GM18502 (cell line): ENCODE data around the gene CTSH.

Experiments used
- ATAC-seq: cut with Tn5 transposase; IDR thresholded peaks from one replicate; pipeline ENCODE4 v1.9.1; 2021; ENCODE audit warnings: mild to moderate bottlenecking; ENCODE audit not compliant: unreplicated experiment, poor library complexity

CTSH gene

DNA sequence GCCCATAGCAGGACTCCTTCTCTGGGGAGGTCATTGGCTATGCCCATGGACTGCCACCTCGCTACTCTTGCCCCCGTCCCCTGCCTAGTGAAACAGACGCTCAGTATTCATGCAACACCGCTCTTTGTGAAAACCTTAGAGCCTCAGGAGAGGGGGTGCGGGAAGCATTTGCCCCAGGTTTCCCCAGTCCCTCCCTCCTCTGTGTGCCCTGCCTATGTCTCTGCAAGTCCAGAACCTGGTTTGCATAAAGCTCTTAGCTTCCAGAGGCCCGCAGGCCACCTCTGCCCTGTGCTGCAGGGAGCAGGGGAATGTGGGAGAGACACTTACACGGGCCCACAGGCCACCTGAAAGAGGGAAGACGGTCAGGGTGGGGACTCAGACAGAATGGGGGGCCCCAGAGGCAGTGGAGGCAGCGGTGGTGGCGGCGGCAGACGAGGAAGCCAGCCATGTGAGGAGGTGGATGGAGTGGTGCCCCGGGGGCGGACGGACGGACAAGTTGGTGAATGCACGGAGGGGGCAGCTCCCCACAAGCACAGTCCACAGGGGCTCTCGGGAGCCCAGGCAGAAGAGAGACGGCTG lies 33.8 kb upstream of the CTSH start:
- no peak for ATAC-seq

DNA sequence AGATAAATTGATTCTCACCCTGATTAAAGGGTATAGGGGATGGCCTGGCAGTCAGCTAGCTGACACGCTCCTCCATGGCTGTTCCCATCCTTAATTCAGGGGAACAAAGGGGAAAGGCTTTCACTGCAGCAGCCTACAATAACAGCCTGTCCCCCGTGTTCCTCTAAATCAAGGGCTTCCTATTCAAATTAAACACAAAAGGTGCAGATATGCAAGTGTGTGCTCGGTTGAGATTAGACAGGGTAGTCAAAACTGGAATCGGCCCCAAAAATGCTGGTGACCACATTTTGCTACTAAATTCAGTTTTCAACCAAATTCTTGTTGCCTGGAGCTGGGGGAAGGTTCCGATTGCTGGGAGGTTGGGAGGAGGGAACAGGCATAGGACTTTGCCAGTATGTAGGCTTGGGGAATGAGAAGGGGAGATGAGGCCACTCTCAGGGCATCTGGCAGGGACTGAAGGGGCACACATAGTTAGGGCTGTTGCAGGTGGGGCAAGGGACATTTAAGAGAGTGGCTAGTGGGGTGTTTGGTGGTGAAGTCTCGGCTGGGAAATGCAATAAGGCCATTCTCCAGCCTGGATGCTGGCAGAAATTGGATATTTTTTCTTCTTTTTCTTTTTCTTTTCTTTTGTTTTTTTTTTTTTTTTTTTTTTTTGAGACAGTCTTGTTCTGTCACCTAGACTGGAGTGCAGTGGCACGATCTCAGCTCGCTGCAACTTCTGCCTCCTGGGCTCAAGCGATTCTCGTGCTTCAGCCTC lies 32.9 kb upstream of the CTSH start:
- ATAC-seq, result peak; percentile 31

DNA sequence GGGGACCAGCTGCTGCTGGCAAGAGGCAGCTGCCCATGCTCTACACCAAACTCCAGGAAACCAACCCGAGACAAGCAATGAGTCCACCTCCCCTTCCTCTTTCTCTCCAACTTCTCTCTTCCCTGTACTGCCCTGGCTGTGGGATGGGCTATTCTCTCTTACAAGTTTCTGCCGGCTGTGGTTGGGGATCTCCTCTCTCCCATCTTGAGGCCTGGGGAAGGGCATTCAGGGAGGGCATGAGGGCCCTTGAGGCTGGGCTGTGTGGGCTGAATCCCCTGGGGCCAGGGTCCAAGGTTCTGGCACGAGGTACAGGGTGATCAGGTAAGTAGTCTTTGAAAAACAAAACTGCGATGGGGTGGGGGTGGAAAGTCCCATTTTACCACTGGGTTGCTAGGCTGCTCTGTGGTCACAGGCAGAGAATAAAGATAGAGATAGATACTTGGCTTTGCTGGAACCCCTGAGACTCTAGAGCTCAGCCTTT lies 32.3 kb upstream of the CTSH start:
- ATAC-seq, result peak; percentile 71

DNA sequence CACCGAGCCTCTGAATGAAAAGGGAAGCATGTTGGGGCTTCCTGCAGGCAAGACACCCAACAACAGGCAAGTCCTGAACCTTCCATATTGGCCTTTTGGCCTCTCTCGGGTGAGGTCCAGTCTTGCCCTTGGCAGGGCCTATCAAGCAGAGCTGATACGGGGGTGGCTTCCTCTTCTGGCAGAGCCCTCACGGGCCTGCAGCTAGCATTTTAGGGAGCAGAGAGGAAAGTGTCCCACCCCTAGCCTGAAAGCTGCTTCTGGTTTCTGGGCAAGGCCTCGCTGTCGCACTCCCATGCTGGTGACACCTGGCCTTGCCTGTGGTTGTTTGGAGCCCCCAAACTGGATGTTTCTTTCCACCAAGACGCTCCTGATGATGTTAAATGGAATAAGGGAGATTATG lies 31.8 kb upstream of the CTSH start:
- ATAC-seq, result peak; percentile 31

DNA sequence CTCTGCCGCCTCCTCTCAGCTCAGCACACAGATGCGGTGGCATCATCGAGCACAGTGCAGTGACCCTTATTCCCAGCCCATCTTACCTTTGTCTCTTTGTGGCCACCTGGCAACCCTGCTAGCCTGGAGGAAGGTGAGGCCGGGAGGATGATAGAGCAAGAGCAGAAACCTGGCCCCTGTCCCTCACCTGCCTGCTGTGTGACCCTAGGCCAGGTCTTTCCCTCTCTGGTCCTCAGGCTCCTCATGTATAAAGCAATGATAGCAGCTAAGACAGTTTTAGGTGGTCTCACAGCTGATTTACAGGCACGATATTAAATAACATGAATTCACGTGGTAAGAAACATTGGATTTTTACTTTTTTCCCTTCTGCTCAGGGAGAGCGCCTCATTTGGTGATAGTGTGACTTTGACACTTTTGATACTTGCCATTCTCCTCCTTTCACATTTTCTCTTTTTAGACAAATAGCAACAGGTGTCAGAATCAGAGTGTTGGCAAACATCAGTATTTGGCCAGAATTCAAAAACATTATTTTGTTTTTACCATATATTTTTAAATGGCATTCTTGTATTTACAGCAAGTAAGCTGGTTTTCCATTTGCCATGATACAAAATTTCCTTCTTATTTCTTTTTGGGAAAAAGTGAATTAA lies 29.5 kb upstream of the CTSH start:
- no peak for ATAC-seq

DNA sequence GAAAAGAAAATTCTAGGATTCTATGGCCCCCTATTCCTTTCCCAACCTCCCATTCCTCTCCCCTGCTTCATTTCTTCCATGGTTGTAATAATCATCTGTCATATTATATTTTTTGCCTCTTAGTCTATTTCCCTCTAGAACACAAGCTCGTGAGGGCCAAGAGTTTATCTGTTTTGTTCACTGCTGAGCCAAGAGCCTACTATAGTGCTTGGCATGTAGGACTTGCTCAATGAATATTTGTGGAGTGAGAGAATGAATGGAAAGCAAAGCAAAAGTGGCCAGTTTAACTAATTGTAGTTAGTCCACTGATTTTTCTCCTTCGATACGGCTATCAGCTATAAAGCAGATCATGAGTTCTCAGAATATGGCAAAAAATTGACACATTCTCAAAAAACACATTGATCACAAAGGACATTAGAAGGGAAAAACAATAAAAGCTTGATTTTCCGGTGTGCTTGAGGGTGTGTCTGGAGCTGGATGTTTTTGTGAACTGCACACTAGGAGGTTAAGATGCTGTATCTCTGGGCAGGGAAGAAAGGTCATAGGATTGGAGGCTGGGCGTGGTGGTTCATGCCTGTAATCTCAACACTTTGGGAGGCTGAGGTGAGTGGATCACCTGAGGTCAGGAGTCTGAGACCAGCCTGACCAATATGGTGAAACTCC lies 25.0 kb upstream of the CTSH start:
- no peak for ATAC-seq

DNA sequence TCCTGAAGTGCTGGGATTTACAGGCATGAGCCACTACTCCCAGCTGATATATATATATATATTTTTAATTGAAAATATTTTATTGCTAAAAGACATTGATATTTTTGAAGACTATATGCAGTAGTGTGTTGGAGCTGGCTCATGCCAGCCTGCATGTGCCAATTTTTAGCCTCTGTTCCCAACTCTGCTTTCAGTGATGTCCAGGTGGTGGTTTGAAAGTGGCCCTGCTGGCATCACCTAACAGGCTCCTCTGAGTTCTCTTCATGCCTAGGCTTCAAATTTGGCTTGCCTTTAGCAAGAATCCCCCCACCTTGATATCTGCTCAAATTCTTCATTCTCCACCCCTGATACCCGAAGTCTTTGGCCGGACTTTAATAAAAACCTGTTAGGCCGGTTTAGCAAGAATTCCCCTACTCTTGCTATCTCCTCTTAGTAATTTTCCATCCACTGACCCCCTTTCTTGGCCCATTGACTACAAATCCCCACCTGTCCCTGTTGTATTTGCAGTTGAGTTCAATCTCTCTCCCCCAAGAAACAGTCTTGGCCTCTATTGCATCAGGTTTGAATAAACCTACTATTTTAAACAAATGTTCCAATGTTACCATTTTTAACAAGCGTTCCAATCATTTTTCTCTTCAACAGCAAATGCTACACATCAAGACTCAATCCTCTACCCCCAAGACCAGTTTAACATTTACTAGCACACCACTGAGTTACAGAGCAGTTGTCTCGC lies 23.9 kb upstream of the CTSH start:
- no peak for ATAC-seq

DNA sequence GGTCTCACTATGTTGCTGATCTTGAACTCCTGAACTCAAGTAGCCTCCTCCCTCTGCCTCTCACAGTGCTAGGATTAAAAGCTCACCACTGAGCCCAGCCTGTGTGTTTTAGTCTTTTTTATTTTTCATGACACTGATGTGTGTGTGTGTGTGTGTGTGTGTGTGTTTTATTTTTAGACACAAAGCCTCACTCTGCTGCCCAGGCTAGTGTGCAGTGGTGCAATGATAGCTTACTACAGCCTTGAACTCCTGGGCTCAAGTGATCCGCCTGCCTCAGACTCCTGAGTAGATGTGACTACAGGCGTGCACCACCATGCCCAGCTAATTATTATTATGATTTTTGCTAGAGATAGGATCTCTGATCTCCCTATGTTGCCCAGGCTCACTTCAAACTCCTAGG lies 23.3 kb upstream of the CTSH start:
- no peak for ATAC-seq

DNA sequence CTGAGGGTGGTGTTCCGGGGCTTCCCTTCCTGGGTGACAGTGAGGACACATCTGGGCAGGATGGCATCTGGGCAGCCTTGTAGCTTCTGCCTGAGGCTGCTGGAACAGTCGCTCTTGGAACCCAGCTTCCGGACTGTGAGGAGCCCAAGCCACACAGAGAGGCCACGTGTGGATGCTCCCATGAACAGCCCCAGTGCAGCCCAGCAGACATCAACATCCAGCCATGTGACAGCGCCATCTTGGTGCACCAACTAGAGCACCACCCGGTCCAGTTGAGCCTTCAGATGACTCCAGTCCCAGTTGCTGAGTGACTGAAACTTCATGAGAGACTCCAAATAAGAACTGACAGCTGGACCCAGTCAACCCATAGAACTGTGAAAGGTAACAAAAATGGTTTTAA lies 15.5 kb upstream of the CTSH start:
- ATAC-seq, result no peak

DNA sequence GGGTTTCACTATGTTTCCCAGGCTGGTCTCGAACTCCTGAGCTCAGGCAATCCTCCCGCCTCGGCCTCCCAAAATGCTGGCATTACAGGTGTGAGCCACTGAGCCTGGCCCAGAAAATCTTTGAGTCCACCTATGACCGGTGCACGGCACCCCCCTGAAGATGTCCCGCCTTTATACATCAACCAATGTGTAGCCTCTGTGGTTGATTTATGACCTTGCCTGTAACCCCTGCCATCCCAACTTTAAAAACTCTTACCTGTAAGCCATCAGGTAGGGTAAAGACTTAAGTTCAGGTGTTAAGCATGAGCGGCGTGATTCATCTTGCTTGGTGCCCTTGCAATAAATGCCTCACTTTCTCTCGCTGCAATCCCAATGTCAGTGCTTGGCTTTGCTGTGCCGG lies 14.5 kb upstream of the CTSH start:
- ATAC-seq, result no peak

DNA sequence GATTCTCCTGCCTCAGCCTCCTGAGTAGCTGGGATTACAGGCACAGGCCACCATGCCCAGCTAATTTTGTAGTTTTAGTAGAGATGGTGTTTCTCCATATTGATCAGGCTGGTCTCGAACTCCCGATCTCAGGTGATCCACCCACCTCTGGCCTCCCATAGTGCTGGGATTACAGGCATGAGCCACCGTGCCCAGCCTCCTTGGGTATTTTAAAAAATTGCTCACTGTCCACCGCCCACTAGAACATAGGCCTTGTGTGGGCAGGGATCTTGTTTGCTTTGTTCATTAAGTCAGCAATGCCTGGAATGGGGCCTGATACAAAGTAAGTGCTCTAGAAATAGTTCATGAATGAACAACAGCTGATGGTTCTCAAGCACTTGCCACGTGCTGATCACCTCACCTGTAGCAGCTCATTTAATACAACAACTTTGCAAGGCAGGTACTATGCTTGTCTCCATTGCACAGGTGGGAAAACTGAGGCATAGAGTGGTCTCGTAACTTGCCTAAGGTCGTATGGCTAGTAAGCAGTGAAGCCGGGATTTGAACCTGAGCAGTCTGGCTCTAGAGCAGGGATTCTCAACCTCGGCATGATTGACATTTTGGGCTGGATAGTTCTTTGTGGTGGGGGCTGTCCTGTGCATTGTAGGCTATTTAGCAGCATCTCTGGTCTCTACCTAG lies 12.7 kb upstream of the CTSH start:
- no peak for ATAC-seq

DNA sequence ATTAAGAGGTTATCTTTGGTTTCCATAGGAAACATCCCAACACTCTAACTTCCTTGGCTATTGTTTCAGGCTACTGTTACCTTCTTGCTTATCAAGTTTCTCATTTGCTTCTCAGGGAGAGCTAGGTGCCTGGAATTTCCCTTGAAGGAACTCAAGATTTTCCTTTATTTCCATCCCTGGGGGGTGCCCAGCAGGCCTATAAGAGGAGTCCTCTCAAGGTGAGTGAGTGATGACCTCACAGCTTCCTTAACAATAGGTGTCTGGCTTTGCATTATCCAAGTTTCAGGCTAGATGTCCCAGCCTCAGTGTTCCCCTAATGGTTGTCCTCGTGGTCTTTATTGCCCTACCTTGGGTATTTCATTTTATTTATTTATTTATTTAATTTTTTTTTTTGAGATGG lies 12.1 kb upstream of the CTSH start:
- ATAC-seq, result no peak

DNA sequence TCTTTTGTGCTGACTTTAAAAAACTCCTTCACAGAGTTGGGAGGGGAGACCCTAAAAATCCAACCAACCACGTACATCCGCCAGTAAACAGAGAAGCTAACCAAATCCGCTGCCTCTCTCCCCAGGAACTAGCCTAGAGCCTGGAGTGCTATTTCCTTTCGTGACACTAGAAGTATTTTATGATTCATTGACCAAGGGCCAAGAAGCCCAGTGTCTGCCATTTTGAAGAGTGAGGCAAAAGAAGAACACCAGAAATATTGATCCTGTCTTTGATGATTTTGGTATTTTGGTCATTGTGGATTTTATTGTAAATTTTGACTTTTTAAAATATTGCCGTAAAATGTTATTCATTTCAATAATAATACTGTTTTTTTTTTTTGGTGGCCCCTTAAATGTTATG lies 10.5 kb upstream of the CTSH start:
- ATAC-seq, result no peak

DNA sequence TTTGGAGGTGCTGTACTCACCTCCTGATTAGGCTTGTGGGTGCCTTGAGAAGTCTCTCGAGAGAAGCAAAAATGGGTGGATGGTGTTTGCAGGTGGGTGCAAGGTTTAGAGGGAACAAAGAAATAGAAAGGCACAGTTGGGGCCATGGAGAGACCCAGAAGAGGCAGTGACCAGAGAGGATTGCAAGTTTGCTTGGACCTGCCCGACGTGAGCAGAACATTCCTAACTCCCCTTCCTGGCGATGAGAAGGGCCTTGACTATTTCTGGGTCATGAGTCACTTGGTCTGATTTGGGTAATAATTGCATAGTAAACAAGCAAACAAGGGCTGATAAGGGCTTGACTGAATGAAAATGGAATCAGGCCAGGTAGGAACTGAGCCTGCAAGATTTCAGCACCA lies 7.0 kb upstream of the CTSH start:
- no peak for ATAC-seq

DNA sequence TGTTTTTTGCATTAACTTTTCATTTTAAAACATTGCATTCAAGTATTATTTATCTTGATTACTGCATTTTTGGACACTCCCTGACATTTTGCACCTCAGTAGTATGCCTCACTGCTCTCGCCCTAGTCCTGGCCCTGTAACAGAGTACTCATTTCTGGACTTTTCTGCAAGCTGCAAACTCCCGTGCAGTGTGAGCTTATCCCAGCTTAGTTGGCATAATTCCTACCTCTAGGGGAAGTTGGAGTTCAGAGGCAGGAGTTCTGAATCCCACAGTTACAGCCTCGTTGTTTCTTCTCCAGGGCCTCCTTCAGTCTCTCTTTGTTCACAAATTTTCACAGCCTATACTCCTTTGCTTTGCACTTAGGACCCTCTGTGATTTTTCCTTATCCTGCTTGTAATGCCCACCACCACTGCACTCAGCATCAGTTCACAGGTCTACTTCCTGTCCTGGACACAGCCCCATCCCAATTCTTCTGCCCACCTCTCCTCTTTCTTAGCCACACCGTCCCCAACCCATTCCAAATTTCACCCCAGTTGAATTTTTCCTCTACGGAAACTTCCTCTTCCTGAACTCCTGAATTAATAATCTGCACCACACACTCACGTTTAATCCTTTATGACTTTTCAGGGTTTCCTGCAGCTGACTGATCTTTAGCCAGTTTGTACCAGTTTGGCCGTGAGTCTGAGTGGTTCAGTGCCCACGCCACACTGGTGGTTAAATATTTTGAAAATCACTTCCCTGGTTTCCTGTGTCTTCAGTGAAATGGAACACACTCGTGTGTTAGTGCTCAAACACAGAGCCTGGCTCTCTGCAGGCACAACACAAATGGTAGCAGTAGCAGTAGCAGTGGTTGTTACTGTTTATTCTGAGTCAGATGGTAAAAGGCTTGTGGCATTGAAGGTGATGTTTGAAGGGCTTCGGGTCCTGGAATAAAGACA lies 6.3 kb upstream of the CTSH start:
- ATAC-seq, result no peak

DNA sequence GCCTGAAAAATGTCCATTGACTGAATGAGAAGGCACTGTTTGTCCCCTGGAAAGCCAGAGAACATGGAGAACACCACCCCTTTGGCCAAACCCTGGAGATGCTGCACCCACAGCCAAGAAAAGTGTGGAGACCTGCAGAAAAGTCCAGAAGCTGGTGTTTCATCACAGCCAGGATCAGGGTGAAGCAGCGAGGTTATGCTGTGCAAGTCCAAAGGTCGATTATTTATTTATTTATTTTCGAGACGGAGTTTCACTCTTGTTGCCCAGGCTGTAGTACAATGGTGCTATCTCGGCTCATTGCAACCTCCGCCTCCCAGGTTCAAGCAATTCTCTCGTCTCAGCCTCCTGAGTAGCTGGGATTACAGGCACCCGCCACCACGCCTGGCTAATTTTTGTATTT lies 5.5 kb upstream of the CTSH start:
- no peak for ATAC-seq

DNA sequence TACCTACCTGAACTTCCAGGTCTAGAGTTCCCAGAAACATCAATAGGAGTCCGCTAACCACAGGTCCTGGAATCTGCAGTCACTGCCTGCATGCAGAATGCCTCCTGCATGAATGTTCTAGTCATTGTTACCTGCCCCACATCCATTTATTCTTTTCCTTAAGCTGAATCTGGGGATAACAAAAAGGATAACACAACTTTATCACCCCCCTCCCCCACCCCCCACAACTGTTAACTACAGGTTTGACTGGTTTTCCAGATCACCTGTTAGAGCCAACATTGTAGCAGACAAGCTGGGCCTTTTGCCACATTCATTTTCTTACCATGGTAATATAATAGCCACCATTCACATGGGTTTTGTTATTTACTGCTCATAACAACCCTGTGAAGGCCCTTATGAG lies 4.6 kb upstream of the CTSH start:
- no peak for ATAC-seq

DNA sequence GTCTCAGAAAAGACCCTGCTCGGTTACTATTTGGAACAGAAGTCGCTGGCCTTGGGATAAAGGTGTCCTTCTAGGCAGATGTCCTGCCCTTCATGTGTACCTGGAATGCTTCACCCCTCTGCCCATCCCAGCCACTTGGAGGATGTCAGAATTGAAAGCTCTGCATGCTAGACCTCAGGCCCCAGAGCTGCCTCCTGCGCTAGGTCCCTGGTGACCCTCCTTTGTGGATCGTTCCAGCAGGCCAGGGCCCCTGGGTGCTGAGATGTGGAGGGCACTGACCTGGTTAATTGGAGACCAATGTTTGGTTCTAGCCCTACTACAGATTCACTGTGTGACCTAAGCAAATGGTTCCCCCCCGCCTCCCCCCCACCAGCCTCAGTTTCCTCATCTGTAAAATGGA lies 2.7 kb upstream of the CTSH start:
- ATAC-seq, result no peak

DNA sequence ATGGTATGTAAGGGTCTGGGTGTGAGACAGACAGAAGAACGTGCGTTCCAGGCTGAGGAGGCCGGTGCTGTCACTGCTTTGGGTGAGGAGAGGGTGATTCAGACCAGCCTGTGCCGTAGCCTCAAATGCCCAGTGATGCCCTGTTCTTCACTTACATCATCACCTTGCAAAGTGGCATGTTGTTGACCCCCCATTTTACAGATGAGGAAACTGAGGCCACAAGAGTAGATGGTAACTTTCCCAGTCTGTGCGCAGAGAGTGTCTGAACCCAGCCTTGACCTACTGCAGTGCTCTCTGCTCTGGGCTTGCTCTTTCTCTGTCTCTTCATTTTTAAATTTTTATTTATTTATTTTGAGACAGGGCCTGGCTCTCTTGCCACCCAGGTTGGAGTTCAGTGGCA lies 1.6 kb upstream of the CTSH start:
- no peak for ATAC-seq
